Measurements from ENCODE around the gene AKAP13.

Gene AKAP13

GRCh38 chr15:85745525-85746150 is 365.2 kb downstream of the AKAP13 start:
- ChIA-PET POLR2A (no interaction called here), CTCF (no interaction called here)
- Histone ChIP-seq H3K4me1 (ENCODE audit: control insufficient read depth, insufficient read depth, low read length) (no peaks in the 10 kb centered on the region), H3K9me3 (ENCODE audit: control insufficient read depth, insufficient read depth, low read depth, low read length) (no peaks in the 10 kb centered on the region), H3K36me3 (ENCODE audit: control insufficient read depth in 2 of 2, insufficient read depth in 1 of 2, low read length in 2 of 2) (peaks cover 9 to 72% of the 10 kb centered on the region in 2 experiments), H3K4me3 (ENCODE audit: low read depth, low read length) (no peak overlapping the region), H3K27ac (ENCODE audit: extremely low read depth, low read depth, low read length) (no peak overlapping the region)
- TF ChIP-seq ZSCAN4 (tag by site-specific recombination; IDR thresholded peaks at IDR 0.05): no peak
- no peak for TF ChIP-seq ZNF626 (tag by site-specific recombination; IDR thresholded peaks at IDR 0.05)
- no peak for TF ChIP-seq IKZF3 (tag by site-specific recombination; IDR thresholded peaks at IDR 0.05)
- no peak for TF ChIP-seq PRDM6 (tag by site-specific recombination; IDR thresholded peaks at IDR 0.05)
- TF ChIP-seq HOXC10 (CRISPR knock-in tag; IDR thresholded peaks at IDR 0.05): no peak
- TF ChIP-seq ZNF280D (tag by site-specific recombination; IDR thresholded peaks at IDR 0.05): no peak
- no peak for TF ChIP-seq KLF1 (tag by site-specific recombination; IDR thresholded peaks at IDR 0.05)
- TF ChIP-seq ELK4 (IDR thresholded peaks at IDR 0.05; ENCODE audit: borderline replicate concordance, low read depth, low read length): no peak
- TF ChIP-seq ZNF248 (tag by site-specific recombination; IDR thresholded peaks at IDR 0.05): no peak
- no peak for TF ChIP-seq HOXD13 (CRISPR knock-in tag; IDR thresholded peaks at IDR 0.05; ENCODE audit: borderline replicate concordance)

GRCh38 chr15:85746641-85747040 is 366.2 kb downstream of the AKAP13 start:
- no peaks in the 10 kb centered on the region for H3K4me1 ChIP-seq (ENCODE audit: control insufficient read depth, insufficient read depth, low read length)
- H3K27ac ChIP-seq (ENCODE audit: extremely low read depth, low read depth, low read length): no peak overlapping the region
- no peak overlapping the region for H3K4me3 ChIP-seq (ENCODE audit: low read depth, low read length)
- ChIA-PET POLR2A (no interaction called here), CTCF (interaction anchor here (1.0 to 1.1 kb wide), 2 partner anchors 48 to 93 kb away, joined by 3 to 4 read pairs; partner anchors contain the start of gene KLHL25)
- no peaks in the 10 kb centered on the region for H3K9me3 ChIP-seq (ENCODE audit: control insufficient read depth, insufficient read depth, low read depth, low read length)
- peaks cover 6 to 65% of the 10 kb centered on the region in 2 experiments for H3K36me3 ChIP-seq (ENCODE audit: control insufficient read depth in 2 of 2, insufficient read depth in 1 of 2, low read length in 2 of 2)
- no peak for TF ChIP-seq MEIS1 (CRISPR knock-in tag; IDR thresholded peaks at IDR 0.05; ENCODE audit: borderline replicate concordance)
- no peak for TF ChIP-seq ZNF548 (tag by site-specific recombination; IDR thresholded peaks at IDR 0.05)
- no peak for TF ChIP-seq OVOL3 (tag by site-specific recombination; IDR thresholded peaks at IDR 0.05)
- TF ChIP-seq ZNF280D (tag by site-specific recombination; IDR thresholded peaks at IDR 0.05): no peak
- TF ChIP-seq ZSCAN23 (tag by site-specific recombination; IDR thresholded peaks at IDR 0.05): no peak
- TF ChIP-seq IKZF3 (tag by site-specific recombination; IDR thresholded peaks at IDR 0.05): no peak
- TF ChIP-seq GLI4 (tag by site-specific recombination; IDR thresholded peaks at IDR 0.05): no peak
- TF ChIP-seq ZNF561 (tag by site-specific recombination; IDR thresholded peaks at IDR 0.05; ENCODE audit: borderline replicate concordance): no peak
- TF ChIP-seq ZNF777 (tag by site-specific recombination; IDR thresholded peaks at IDR 0.05; ENCODE audit: borderline replicate concordance): no peak
- no peak for TF ChIP-seq ZNF626 (tag by site-specific recombination; IDR thresholded peaks at IDR 0.05)
- no peak for TF ChIP-seq CTCF (tag by site-specific recombination; IDR thresholded peaks at IDR 0.05)
- no peak for TF ChIP-seq ZNF560 (tag by site-specific recombination; IDR thresholded peaks at IDR 0.05; ENCODE audit: borderline replicate concordance)
- TF ChIP-seq SCRT1 (tag by site-specific recombination; IDR thresholded peaks at IDR 0.05; ENCODE audit: borderline replicate concordance): no peak
- TF ChIP-seq ZNF837 (tag by site-specific recombination; IDR thresholded peaks at IDR 0.05): no peak

Data from HEK293 (cell line).